ENCODE data around the gene PCYOX1L. TPM values are rescaled to one million over a fixed set of nuclear protein-coding genes. Genes with fewer than 3 reads are reported as not detected.

PCYOX1L gene
- total RNA-seq, 1 experiment from 2014 or later: 7.0 TPM

GRCh38 chr5:149400304-149400703, 42.5 kb downstream of the PCYOX1L start:
- no peak overlapping the region for H3K27ac ChIP-seq (ENCODE audit: low read length)
- no peak for DNase-seq (ENCODE audit: low read depth, low spot score)
- TF ChIP-seq POLR2AphosphoS5 (IDR thresholded peaks at IDR 0.05; ENCODE audit: low read depth, low read length) (no peak), CTCF (IDR thresholded peaks at IDR 0.05) (no peak), TCF7L2 (IDR thresholded peaks at IDR 0.05; ENCODE audit: low read depth, low read length) (no peak), SIN3A (IDR thresholded peaks at IDR 0.05; ENCODE audit: borderline replicate concordance, insufficient read depth, low read depth, low read length) (no peak)
- TF ChIP-seq, protein P1, sequence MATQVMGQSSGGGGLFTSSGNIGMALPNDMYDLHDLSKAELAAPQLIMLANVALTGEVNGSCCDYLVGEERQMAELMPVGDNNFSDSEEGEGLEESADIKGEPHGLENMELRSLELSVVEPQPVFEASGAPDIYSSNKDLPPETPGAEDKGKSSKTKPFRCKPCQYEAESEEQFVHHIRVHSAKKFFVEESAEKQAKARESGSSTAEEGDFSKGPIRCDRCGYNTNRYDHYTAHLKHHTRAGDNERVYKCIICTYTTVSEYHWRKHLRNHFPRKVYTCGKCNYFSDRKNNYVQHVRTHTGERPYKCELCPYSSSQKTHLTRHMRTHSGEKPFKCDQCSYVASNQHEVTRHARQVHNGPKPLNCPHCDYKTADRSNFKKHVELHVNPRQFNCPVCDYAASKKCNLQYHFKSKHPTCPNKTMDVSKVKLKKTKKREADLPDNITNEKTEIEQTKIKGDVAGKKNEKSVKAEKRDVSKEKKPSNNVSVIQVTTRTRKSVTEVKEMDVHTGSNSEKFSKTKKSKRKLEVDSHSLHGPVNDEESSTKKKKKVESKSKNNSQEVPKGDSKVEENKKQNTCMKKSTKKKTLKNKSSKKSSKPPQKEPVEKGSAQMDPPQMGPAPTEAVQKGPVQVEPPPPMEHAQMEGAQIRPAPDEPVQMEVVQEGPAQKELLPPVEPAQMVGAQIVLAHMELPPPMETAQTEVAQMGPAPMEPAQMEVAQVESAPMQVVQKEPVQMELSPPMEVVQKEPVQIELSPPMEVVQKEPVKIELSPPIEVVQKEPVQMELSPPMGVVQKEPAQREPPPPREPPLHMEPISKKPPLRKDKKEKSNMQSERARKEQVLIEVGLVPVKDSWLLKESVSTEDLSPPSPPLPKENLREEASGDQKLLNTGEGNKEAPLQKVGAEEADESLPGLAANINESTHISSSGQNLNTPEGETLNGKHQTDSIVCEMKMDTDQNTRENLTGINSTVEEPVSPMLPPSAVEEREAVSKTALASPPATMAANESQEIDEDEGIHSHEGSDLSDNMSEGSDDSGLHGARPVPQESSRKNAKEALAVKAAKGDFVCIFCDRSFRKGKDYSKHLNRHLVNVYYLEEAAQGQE (IDR thresholded peaks at IDR 0.05; ENCODE audit: insufficient read depth in 1 of 2, low read depth in 2 of 2, low read length in 1 of 2): no peak

DNA sequence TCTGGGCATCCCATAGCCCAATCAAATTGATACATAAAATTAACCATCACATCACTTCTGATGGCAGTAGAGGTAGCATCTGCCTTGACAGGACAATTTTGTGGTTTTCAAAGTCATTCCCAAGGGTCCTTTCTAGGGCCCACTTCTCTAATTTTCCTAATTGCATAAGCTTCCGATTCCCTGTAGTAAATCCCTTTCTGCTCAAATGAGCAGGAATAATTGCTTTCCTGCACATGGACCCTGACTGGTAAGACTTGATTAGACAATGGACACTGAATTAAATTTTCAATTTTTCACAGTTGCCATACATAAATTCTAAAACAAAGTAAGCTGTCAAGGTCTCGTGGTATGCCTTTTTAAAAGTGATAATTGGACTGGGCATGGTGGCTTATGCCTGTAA, 43.2 kb downstream of the PCYOX1L start:
- H3K4me1 ChIP-seq (ENCODE audit: control insufficient read depth, insufficient read depth, low read length): no peaks in the 10 kb centered on the region
- H3K9me3 ChIP-seq (ENCODE audit: control insufficient read depth, insufficient read depth, low read depth, low read length): no peaks in the 10 kb centered on the region
- no TSS peak for BruUV-seq (replicated peaks)
- ChIA-PET POLR2A (interaction anchor here (0.6 kb wide), 1 partner anchor 11 kb away, joined by 3 read pairs; no protein-coding TSS in a partner anchor), CTCF (no interaction called here)
- H3K27me3 ChIP-seq (ENCODE audit: control insufficient read depth, insufficient read depth, low read length): no peaks in the 10 kb centered on the region
- no peak for ATAC-seq
- no peaks in the 10 kb centered on the region for H3K36me3 ChIP-seq (ENCODE audit: control insufficient read depth, insufficient read depth, low read length)
- TF ChIP-seq CTCF (IDR thresholded peaks at IDR 0.05): no peak
- TF ChIP-seq, protein P1 (IDR thresholded peaks at IDR 0.05; ENCODE audit: insufficient read depth in 1 of 2, low read depth in 2 of 2, low read length in 1 of 2): no peak
- no peak for TF ChIP-seq TCF7L2 (IDR thresholded peaks at IDR 0.05; ENCODE audit: low read depth, low read length)
- TF ChIP-seq SIN3A (IDR thresholded peaks at IDR 0.05; ENCODE audit: borderline replicate concordance, insufficient read depth, low read depth, low read length): no peak
- TF ChIP-seq POLR2AphosphoS5 (IDR thresholded peaks at IDR 0.05; ENCODE audit: low read depth, low read length): no peak
- in situ Hi-C loops (cut with HindIII; ENCODE audit: low pct_unique_long_range_greater_than_20kb, low sequenced_read_pairs) (no loop called here), intact Hi-C loops (cut with micrococcal nuclease; ENCODE audit: unreplicated experiment) (no loop called here)
- no peak overlapping the region for H3K27ac ChIP-seq (ENCODE audit: low read length)
- DNase-seq (ENCODE audit: low read depth, low spot score): no peak
- no peak overlapping the region for H3K4me3 ChIP-seq (ENCODE audit: low read depth in 2 of 2, low read length in 2 of 2)

More at GRCh38 chr5:149400304-149400703, 42.5 kb downstream of the PCYOX1L start:
- H3K4me1 ChIP-seq (ENCODE audit: control insufficient read depth, insufficient read depth, low read length): no peaks in the 10 kb centered on the region
- ChIA-PET CTCF (no interaction called here), POLR2A (no interaction called here)
- no peak overlapping the region for H3K4me3 ChIP-seq (ENCODE audit: low read depth in 2 of 2, low read length in 2 of 2)
- H3K9me3 ChIP-seq (ENCODE audit: control insufficient read depth, insufficient read depth, low read depth, low read length): no peaks in the 10 kb centered on the region
- no TSS peak for BruUV-seq (replicated peaks)
- in situ Hi-C loops (cut with HindIII; ENCODE audit: low pct_unique_long_range_greater_than_20kb, low sequenced_read_pairs): no loop called here
- no peaks in the 10 kb centered on the region for H3K27me3 ChIP-seq (ENCODE audit: control insufficient read depth, insufficient read depth, low read length)
- intact Hi-C loops (cut with micrococcal nuclease; ENCODE audit: unreplicated experiment): no loop called here
- H3K36me3 ChIP-seq (ENCODE audit: control insufficient read depth, insufficient read depth, low read length): no peaks in the 10 kb centered on the region
- no peak for ATAC-seq
